Duodenal mucosa (tissue), 2 donors: Measurements from ENCODE around the gene MED27.

Experiments
- H3K27ac ChIP-seq: one replicate; pipeline ENCODE4 v1.7.0; 2013; ENCODE audit warnings: low read depth, low read length
- H3K27me3 ChIP-seq, 2 donors: one replicate each; pipeline ENCODE4 v1.7.0; 2013; ENCODE audit warnings: low read length in 2 of 2, control low read depth in 1 of 2; ENCODE audit not compliant: insufficient read depth in 2 of 2, control insufficient read depth in 1 of 2
- H3K36me3 ChIP-seq, 2 donors: one replicate each; pipeline ENCODE4 v1.7.0; 2013; ENCODE audit warnings: low read length in 2 of 2, control low read depth in 1 of 2; ENCODE audit not compliant: insufficient read depth in 2 of 2, control insufficient read depth in 1 of 2
- H3K4me1 ChIP-seq, 2 donors: one replicate each; pipeline ENCODE4 v1.7.0; 2013; ENCODE audit warnings: low read length in 2 of 2, control low read depth in 1 of 2; ENCODE audit not compliant: insufficient read depth in 2 of 2, control insufficient read depth in 1 of 2
- H3K4me3 ChIP-seq, 2 donors: one replicate each; pipeline ENCODE4 v1.7.0; 2013; ENCODE audit warnings: low read length in 2 of 2, low read depth in 1 of 2
- H3K9ac ChIP-seq, 2 donors: one replicate each; pipeline ENCODE4 v1.7.0; 2013; ENCODE audit warnings: low read length in 2 of 2, low read depth in 1 of 2
- H3K9me3 ChIP-seq, 2 donors: one replicate each; pipeline ENCODE4 v1.7.0; 2013; ENCODE audit warnings: low read length in 2 of 2, control low read depth in 1 of 2; ENCODE audit not compliant: control insufficient read depth in 1 of 2

MED27 gene

DNA sequence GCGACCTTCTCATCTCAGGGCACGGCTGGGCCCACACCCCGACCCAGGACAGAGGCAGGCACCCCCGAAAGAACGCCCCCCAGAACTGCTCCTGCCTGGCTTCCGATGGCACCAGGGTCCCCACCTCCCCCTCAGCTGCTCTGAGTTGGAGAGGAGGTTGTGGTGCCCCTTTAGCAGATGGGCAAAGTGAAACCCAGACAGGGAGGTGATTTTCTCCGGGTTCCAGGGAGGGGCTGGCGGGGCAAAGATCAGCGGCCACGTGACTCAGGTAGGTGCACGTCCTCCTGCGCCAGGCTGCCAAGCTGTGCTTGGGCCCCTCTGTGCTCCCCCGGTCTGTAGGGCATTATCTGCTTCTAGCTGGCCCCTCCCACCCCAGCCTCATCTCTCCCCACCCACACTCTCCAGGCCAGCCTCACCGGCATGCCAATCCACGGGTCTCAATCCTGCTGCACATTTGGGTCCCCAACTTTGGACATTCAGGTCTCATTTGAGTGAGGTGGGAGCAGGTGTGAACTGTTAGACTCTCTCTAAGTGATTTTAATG, 254.6 kb downstream of the MED27 start:
- Histone ChIP-seq H3K4me1 (no peaks in the 10 kb centered on the region), H3K36me3 (no peaks in the 10 kb centered on the region), H3K27me3 (no peaks in the 10 kb centered on the region), H3K9ac (no peak overlapping the region), H3K27ac (no peak overlapping the region), H3K4me3 (no peak overlapping the region), H3K9me3 (no peaks in the 10 kb centered on the region)

- Histone ChIP-seq H3K4me3 (no peak overlapping the region), H3K4me1 (no peaks in the 10 kb centered on the region), H3K27me3 (no peaks in the 10 kb centered on the region), H3K9ac (no peak overlapping the region), H3K27ac (no peak overlapping the region), H3K9me3 (no peaks in the 10 kb centered on the region), H3K36me3 (no peaks in the 10 kb centered on the region)
Measured at GRCh38 chr9:131824155-131824594, 255.5 kb downstream of the MED27 start.

- Histone ChIP-seq H3K4me3 (no peak overlapping the region), H3K36me3 (no peaks in the 10 kb centered on the region), H3K9me3 (no peaks in the 10 kb centered on the region), H3K27ac (no peak overlapping the region), H3K9ac (no peak overlapping the region), H3K27me3 (no peaks in the 10 kb centered on the region), H3K4me1 (no peaks in the 10 kb centered on the region)
Measured at GRCh38 chr9:131823701-131824146, 255.9 kb downstream of the MED27 start.

DNA sequence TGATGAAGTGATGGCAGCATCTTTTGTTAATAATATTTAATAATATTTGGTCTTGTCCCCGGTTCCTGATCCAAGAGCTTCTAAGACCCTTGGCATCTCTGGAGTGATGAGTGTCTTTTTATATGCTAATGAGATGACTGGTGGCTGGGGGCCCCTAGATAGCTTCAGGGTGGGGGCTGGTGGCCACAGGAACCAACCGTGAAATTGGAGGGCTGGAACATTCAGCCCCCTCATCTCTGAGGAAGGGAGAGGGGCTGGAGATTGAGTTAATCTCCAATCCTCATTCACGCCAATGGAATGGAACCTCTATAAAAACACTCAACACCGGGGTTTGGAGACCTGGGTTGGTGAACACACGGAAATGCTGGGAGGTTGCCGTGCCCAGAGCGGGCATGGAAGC, 261.6 kb downstream of the MED27 start:
- Histone ChIP-seq H3K4me3 (no peak overlapping the region), H3K9ac (no peak overlapping the region), H3K27me3 (peaks cover 0 to 4% of the 10 kb centered on the region in 2 donors), H3K9me3 (no peaks in the 10 kb centered on the region), H3K36me3 (no peaks in the 10 kb centered on the region), H3K4me1 (no peaks in the 10 kb centered on the region), H3K27ac (no peak overlapping the region)

DNA sequence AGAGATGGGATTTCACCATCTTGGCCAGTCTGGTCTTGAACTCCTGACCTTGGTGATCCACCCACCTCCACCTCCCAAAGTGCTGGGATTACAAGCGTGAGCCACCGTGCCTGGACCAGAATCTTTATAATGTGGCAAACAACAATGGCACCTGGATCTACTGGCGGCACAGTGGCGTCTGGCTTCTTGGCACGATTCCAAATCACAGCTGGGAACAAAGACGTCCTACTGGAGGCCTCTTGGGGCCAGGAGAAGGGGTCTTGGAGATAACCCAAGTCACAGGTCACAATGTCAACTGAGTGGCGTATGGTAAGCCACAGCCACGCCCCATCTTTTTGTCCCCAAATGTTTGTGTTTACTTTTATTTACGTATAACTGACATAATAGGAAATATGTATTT, 262.0 kb downstream of the MED27 start:
- H3K4me1 ChIP-seq: no peaks in the 10 kb centered on the region
- no peak overlapping the region for H3K9ac ChIP-seq
- no peak overlapping the region for H3K27ac ChIP-seq
- H3K9me3 ChIP-seq: no peaks in the 10 kb centered on the region
- H3K4me3 ChIP-seq: no peak overlapping the region
- H3K27me3 ChIP-seq: peaks cover 0 to 4% of the 10 kb centered on the region in 2 donors
- H3K36me3 ChIP-seq: no peaks in the 10 kb centered on the region

GRCh38 chr9:131817073-131817472, 262.6 kb downstream of the MED27 start:
- Histone ChIP-seq H3K36me3 (no peaks in the 10 kb centered on the region), H3K9ac (no peak overlapping the region), H3K9me3 (no peaks in the 10 kb centered on the region), H3K27ac (no peak overlapping the region), H3K4me3 (no peak overlapping the region), H3K4me1 (no peaks in the 10 kb centered on the region), H3K27me3 (peaks cover 0 to 4% of the 10 kb centered on the region in 2 donors)

DNA sequence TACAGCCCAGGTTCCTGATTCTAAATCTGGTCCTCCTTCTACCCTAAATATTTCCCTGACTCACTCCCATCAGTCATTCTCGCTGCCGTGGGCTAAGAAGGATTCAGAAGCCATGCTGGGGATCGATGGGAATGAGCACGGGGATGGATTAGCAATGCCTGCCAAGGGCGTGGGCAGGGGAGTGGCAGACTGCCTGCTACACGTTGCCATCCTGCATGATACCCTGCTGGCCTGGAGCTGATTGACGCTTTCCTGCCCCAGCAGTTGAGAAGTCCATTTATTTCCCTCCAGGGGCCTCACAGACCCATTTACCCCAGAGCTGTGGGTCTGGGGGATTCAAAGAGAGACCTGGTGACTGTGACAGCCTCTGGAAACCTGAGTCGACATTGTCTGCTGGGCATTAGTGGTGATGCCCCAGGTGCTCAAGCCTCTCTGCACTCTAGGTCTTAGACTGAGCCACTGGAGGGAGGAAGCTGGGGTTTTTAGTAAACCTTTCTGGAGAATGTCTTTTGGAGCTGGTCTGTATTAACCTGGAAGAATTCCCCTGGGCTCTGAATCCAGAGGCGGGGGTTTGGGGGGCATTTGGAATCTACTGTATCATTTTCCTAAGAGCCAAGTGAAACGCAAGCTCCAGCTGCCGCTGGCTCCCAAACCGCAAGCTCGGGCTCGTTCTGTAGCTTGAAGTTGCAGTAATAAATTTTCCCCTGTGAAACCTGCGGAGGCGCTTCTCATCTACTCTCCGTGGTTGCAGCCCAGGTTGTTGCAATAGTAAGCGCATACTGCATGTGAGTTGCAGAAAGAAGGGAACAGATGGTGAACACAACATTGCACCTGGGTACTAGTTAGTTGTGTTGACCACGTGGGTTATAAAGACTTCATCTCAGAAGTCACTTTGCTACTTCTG, 263.4 kb downstream of the MED27 start:
- no peaks in the 10 kb centered on the region for H3K9me3 ChIP-seq
- no peak overlapping the region for H3K27ac ChIP-seq
- H3K9ac ChIP-seq: no peak overlapping the region
- no peak overlapping the region for H3K4me3 ChIP-seq
- H3K27me3 ChIP-seq: peaks cover 0 to 4% of the 10 kb centered on the region in 2 donors
- H3K4me1 ChIP-seq: no peaks in the 10 kb centered on the region
- no peaks in the 10 kb centered on the region for H3K36me3 ChIP-seq

GRCh38 chr9:131814707-131815106, 265.0 kb downstream of the MED27 start:
- Histone ChIP-seq H3K9me3 (no peaks in the 10 kb centered on the region), H3K27me3 (peaks cover 0 to 4% of the 10 kb centered on the region in 2 donors), H3K4me3 (no peak overlapping the region)

GRCh38 chr9:131813116-131813515, 266.6 kb downstream of the MED27 start:
- no peak overlapping the region for H3K4me3 ChIP-seq
- H3K27me3 ChIP-seq: peaks cover 4 to 7% of the 10 kb centered on the region in 2 donors
- no peaks in the 10 kb centered on the region for H3K9me3 ChIP-seq
- no peaks in the 10 kb centered on the region for H3K4me1 ChIP-seq
- H3K27ac ChIP-seq: no peak overlapping the region
- no peak overlapping the region for H3K9ac ChIP-seq
- no peaks in the 10 kb centered on the region for H3K36me3 ChIP-seq

More at GRCh38 chr9:131814707-131815106, 265.0 kb downstream of the MED27 start:
- no peak overlapping the region for H3K27ac ChIP-seq
- H3K9ac ChIP-seq: no peak overlapping the region
- H3K4me1 ChIP-seq: no peaks in the 10 kb centered on the region
- H3K36me3 ChIP-seq: no peaks in the 10 kb centered on the region

DNA sequence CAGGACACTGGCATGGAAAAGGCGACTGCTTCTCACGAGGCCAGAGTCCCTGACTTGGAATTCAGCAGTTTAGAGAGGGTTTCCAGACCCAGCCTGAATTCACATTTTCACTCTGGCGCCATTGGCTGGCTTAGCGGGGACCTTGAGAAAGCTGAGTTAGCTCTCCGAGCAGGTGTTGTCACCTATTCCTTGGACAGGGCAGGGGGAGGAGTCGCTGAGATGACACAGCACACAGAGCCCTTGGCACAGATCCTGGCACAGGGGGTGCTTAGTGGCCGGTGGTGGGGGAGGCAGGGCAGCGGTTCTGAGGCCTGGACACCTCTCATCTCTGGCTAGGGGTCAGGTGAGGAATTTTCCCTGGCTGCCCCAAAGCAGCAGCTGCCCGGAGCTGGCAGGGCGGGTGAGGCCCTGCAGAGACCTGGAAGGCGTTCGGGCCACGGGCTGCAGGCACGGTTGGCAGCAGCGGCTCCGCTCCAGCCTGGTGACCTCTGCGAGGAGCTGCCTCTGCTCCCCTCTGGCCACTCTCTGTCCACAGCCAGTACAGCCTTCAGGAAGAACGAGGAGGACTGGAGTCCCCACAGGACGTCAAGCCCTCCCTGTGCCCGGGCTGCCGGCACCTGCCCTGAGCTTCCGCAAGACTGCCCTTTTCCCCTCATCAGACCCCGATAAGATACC, 267.4 kb downstream of the MED27 start:
- H3K9me3 ChIP-seq: no peaks in the 10 kb centered on the region
- H3K4me1 ChIP-seq: no peaks in the 10 kb centered on the region
- H3K4me3 ChIP-seq: no peak overlapping the region
- H3K27me3 ChIP-seq: peaks cover 7 to 8% of the 10 kb centered on the region in 2 donors
- no peak overlapping the region for H3K9ac ChIP-seq
- no peak overlapping the region for H3K27ac ChIP-seq
- H3K36me3 ChIP-seq: no peaks in the 10 kb centered on the region
